NCI-H526 treated with DMSO at 0.1 percent for 48 hours (cell line): Measurements from ENCODE around the gene FOXN1.

ENCODE experiments used
- DNase-seq: peaks from one replicate; lab custom pipeline; 2025; lab: John Stamatoyannopoulos, UW

Gene FOXN1

DNA sequence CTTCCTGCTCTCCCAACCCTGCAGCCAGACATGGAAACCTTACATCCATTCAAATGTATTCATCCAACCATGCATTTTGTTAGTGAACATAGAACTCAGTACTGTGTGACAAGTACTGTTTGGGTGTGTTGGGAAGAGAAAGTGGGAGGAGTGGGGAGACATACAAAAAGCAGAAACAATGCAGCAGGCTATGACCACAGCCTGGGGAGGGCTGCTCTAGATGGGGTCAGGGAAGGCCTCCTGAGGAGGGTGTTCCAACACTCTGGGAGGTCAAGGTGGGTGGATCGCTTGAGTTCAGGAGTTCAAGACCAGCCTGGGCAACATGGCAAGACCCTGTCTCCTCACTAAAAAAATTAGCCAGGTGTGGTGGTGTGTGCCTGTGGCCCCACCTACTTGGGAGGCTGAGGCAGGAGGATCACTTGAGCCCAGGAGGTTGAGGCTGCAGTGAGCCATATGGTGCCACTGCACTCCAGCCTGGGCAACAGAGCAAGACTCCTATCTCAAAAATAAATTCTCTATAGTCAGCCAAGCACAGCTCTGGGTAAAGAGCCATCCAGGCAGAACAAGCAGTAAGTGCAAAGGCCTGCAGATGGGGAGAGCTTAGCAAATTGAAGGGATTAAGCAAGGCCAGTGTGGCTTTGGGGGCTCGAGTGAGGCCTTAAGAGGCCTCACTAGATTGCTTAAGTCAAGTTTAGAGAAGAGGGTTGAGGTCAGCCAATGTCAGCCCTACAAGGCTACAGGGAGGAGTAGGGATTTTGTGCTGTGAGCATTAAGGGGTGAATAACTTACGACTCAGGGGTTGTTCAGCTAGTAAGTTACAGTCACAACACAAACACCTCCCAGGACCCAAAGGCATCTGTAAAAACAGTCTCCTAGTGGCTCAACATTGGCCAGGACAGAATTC lies 27.2 kb upstream of the FOXN1 start:
- no peak for DNase-seq

DNA sequence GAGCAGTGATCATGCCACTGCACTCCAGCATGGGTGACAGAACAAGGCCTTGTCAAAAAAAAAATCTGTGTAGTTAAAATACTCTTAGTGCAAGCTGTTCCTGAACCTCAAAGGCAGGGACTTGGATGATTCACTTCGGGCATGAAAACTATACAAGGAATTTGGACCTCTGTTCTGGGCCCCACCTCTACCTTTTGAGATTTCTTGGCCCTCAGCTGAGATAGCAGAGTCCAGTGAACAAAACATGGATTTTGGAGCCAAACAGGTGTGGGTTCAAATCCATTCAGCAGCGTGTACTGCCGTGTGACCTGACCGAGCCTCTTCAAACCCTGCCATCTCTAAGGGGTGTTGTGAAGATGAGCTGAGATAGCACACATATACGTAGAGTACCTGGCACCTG lies 25.9 kb upstream of the FOXN1 start:
- no peak for DNase-seq

DNA sequence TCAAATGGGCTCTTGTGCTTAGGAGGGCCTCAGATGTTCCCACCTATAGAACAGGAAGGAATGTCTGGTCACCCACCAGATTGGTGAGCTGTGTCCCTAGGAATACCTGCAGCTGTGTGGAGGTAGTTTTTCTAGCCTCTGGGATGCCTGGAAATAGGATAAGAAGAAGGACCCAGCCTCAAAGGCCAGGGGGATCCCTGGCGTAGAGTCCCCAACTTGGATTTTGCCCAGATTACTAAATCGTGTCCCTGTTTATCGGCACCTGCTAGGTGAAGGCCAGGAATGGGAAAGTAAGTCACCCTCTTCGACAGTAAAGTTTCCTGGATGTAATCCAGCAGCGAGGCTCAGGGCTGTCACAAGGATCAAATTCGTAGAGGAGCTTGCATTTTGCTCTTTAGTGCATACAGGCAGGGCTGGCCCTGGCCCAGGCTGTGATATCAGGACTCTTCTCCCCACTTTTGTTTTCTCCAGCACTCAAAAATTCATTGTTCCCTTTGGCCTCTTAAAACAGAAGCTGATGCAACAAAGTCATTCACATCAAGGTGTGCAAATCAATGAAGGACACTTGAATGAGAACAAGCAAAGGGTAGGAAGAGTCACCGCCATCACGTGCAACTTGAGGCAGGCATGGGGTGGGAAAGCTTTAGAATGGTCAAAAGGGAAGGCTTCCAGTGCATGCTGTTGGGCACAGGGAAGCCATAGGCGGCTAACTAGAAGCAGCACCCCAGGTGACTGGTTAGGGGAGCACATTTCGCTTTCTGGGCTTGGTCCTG lies 25.2 kb upstream of the FOXN1 start:
- no peak for DNase-seq

DNA sequence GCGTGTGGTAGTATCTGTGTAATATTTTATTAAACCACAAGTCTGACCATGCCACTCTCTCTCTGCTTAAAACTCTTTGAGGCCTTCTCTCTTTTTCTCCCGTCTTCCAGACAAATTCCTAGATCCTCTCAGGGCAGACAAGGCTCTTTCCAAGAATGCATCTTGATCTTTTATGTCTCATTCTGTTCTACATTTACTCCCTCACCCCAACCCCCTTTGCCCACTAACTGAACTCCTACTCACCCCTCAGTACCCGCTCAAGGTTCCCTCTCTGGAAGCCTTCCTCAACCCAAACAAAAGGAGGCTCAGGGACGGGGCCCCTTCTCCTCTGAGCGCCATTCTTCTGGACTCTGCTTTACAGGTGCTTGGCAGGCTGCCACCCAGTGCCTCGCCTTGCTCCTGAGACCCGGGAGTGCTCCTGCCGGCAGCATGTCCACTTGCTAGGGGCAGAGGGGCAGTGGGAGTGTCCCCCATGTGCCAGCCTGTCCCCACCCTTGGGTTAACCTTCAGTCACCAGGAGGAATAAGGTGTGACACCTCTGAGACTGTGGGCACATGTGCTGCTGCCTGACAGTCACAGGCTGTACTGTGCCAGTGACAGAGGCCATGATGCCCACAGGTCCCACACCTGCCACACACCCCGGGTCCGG lies 23.5 kb upstream of the FOXN1 start:
- DNase-seq: no peak

DNA sequence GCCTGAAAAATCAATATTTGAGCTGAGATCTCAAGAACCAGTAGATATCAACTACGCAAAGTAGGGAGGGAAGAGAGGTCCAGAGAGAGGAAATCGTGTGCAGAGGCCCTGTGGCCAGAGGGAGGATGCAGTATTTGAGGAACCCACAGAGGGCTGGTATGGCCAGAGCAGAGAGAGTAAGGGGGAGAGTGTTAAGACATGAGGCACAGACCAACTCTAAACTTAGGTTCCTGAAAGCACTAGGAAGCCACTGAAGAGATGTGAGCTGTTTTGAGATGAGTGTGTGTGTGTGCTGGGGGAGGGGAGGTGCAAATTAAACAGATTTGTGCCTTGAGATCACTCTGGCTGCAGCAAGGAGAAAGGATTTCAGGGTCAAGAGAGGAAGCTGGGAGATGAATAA lies 21.9 kb upstream of the FOXN1 start:
- DNase-seq: no peak

DNA sequence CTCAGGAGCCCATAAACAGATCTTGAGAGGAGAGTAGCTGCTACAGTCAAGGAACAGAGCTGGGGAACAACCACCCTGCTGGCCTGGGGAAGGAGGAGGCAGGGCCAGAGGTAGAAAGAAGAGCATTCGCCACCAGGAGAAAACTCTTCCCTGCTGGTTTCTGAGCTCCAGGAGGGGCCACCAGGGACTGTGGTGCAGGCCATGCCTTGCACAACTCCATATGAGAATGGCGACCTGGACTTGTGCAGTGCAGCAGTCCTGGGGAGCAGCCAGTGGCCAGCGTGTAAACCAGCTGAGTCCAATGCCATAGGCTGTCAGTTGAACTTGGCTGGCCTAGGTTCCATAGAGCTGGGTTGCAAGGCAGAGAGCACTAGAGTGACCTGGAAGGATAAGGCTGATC lies 21.1 kb upstream of the FOXN1 start:
- no peak for DNase-seq

DNA sequence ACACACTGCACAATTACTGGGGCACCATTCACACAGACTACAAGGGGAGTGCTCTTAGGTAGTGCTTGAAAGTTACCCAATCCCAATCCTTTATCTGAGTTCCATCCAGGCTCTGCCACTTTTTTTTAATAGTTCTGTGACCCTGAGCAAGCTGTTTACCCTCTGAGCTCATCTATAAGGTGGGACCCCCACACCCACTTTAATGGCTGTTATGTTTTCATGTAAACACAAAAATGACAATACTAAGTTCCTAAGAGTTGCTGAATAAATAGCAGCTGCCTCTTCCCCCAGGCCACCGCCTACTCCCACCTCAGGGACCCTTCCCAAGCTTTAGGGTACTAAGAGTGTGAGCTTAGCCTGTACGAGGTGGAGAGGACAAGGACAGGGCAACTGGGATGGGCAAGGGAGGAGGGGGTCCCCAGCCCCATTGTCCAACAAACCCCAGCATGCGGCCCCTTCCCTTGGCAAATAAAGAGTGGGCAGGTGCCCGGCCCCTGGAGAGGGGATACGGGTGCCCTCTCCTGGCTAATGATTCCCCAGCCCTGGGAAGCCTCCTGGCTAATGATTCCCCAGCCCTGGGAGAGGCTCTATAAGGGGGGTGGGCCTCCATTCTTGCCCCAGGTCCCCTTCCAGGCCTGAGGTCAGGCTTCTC lies 18.1 kb upstream of the FOXN1 start:
- no peak for DNase-seq

DNA sequence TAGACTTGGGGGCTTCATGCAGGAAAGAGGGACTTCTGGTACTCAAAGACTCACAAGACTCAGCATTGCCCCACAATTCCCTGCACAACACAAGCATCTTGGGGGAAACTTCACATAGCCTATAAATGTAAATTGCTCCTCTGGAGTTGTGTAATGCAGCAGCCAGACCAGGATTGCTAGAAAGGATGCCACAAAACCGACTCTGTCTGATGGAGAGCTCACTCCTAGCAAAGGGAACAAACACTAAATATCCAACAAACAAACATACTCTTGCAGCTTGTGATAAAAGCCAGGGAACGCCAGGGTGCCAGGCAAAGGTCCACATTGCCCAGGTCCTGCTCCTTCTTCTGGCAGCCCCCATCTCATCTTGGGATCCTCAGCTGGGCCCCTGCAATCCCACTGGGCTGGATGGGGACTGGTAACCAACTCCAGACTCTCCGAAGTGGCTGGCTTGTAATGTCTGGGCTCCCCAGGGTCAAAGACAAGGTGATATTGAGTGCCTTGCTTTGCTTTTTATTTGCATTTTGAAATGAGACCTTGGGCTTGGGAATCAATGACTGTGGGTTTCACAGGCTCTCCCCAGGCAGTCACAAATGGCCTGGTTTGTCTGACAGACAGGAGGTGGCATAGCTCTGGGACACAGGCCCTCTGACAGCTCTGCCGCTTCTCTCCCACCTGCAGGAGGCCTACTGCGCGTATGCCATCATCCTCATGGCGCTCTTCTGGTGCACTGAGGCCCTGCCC lies 17.4 kb upstream of the FOXN1 start:
- no peak for DNase-seq

DNA sequence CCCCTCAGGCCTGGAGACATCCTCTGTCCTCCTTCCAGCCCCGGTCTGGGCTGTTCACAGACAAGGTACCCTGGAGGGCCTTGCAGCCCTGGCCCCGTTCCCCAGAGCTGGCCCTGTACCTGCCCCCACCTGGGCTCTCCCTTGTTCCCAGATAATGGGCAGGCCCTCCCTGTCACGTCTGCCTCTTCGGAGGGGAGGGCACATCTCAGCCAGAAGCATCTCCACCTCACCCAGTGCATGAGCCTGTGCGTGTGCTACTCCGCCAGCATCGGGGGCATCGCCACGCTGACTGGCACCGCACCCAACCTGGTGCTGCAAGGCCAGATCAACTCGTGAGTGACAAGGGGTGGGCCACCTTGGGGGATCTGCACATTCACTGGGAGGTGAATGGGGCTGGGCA lies 14.9 kb upstream of the FOXN1 start:
- no peak for DNase-seq

DNA sequence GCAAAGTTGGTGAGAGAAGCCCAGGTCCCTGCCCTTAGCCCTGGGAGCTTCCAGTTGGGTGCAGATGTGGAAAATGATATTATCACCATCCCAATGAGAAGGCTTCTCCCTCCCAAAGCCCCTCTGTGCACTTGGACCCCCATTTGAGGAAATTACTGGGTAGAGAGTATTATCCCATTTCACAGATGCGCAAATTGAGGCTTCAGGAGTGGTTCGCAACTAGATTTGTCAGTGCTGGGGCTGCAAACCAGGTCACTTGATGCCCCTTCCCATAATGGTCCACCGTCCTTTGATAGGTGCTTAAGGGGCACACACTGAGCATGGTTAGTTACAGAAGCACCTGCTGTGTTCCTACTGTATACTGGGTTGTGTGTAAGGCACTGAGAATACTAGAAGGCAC lies 14.3 kb upstream of the FOXN1 start:
- DNase-seq: no peak

DNA sequence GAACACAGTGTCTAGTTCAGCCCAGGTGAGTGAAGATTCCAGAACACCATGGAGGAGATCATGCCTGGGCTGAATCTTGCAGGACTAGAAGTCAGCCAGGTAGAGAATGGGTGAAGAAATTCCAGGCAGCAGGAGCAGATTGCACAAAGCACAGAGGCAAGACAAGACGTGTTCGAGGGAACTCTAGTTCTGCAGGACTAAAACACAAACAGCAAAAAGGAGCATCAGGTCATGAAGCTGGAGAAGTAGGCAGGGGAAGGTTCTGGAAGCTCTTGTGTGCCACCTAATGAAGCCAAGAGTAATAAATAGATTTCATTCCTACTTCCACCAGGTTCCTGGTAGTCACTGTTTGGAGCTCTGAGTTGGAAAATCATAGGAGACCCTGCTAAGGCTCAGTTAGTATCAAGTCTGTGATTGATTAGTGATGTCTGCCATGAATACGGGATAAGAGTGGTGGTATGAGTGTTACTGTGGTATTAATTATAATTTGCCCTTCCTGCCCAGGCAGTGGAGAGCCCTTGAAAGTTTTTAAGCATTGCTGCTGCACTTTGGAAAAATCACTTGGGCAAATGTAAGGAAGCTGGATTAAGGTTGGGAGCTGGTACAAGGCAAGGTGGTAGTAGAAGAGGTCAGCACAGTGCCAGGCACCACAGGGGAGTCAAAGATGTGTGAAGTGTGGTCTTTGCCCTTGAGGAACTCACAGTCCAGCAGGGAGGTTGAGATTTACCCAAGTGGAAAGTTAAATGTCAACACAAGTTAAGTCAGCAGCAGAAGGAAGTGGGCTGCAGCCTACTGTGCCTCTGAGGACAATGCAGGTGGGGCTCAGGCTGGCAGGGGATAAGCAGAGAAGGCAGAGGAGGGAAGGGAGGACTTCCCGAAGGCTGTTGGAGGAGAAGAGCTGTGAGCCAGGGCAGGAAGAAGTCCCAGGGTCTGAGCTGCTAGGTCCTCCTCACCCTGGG lies 13.5 kb upstream of the FOXN1 start:
- no peak for DNase-seq

DNA sequence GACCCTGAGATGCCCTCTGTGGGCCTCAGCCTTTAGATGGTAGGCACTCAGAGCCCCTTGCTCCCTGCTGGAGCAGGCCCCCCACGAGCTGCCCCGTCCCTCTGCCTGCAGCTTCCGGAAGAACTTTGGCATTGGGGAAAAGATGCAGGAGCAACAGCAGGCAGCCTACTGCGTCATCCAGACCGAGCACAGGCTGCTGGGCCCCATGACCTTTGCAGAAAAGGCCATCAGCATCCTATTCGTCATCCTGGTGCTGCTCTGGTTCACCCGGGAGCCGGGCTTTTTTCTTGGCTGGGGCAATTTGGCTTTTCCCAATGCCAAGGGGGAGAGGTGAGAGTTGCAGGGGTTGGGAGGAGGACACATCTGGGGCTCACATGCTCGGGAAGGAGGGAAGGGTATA lies 12.7 kb upstream of the FOXN1 start:
- DNase-seq: no peak

DNA sequence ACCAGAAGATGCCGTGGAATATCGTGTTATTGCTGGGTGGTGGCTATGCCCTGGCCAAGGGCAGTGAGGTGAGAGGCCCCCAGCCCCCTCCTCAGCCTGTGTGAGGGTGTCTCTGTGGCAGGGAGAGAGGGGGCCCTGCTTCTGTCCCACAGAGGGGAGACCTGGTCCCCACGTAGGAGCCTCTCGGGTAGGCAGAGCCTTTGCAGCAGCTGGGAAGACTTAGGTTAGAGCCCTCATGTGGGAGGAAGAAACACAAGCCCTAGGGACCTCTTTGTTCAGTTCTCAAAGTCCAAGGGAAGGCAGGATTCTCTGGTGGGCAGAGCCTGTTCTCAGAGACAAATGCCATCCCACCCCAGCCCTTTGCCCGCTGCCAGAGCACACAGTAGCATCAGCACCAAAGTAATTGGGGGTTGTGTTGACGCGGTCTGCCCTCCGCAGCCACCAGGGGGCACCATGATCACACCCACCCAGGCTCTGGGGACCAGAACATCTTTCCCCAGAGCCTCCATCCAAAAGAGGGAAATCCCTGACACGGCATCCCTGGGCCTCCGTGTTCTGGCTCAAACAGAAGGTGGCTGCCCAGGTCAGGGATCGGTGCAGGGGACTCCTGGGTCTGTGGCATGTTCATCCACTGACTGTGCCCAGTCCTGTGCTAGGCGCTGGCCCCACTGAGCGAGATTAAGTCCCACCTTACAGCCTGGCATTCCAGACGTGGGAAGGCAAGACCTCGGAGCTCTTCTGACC lies 11.5 kb upstream of the FOXN1 start:
- DNase-seq: peak; percentile 64

DNA sequence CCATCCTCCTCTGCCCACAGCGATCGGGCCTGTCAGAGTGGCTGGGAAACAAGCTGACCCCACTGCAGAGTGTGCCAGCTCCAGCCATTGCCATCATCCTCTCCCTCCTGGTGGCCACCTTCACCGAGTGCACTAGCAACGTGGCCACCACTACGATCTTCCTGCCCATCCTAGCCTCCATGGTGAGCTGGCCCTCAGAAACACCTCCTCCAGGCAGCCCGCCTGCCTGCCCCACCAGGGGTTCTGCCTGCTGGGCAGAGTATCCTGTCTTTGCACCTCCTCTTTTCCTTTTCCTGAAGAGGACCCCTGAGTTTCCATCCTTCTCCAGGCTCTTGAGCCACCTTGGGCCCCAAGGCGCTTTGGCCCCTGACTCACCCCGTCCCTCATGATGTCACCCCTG lies 10.5 kb upstream of the FOXN1 start:
- DNase-seq: no peak

DNA sequence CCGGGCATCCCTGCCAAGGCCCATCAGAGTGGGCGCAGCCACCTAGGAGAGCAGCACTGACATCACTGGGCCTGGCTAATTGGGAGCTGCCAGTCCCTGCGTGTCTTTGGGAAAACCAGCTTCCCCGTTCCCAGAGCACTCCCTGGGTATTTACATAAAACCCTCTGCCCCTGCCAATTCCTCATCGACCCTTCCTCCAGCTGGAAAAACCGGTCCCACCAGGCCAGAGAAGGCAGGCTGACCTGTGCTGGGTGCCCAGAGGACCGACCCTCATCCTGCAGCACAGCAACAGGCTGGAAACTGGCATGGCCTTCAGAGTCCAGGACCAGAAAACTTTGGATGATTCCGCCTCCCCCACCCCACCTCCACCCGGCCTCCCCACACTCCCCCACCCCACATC lies 8.2 kb upstream of the FOXN1 start:
- peak; percentile 81 for DNase-seq

DNA sequence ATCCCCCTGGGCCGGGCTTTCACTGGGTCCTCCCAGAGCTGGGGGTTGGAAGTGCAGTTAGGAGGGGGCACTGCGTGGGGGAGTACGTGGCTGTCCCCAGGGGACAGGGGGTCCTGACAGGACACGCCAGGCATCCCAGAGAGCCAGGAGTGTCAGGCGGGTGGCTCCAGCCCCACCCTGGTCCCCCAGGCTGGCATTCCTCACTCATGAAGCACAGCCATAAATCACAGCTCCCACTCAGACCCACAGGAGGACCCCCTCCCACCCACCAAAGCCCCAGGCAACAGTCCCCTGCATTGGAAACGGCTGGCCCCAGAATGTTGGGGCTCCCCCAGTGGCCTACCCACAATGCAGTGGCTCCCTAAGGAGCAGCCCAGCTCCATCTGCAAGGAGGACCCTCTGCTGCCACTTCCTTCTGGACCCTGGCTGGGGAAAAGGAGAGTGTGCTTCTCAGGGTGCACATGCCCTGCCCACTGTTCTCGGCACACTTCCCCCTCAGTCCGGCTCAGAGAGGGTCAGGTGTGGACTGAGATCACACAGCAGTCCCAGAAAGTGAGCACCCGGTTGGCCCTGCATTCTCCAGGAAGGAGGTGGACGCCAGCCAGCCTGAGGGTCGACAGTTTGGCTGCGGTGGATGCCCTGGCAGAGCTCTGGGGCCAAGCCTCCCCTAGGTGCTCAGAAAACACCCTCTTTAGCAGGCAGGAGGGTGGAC lies 7.3 kb upstream of the FOXN1 start:
- DNase-seq: no peak

DNA sequence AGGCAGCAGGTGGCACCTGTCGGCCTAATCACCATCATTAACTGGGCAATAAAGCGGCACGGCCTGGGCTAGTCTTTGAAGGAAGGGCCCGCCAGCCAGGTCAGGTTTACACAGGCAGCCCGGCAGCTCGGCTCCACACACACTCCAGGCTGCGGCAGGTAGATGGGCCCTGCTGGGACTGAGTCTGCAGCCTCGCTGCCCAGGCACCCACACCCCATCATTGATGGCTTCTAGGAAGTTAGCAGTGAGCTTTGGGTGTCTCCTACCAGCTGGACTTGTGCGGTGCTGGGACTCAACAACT lies 6.8 kb upstream of the FOXN1 start:
- no peak for DNase-seq

DNA sequence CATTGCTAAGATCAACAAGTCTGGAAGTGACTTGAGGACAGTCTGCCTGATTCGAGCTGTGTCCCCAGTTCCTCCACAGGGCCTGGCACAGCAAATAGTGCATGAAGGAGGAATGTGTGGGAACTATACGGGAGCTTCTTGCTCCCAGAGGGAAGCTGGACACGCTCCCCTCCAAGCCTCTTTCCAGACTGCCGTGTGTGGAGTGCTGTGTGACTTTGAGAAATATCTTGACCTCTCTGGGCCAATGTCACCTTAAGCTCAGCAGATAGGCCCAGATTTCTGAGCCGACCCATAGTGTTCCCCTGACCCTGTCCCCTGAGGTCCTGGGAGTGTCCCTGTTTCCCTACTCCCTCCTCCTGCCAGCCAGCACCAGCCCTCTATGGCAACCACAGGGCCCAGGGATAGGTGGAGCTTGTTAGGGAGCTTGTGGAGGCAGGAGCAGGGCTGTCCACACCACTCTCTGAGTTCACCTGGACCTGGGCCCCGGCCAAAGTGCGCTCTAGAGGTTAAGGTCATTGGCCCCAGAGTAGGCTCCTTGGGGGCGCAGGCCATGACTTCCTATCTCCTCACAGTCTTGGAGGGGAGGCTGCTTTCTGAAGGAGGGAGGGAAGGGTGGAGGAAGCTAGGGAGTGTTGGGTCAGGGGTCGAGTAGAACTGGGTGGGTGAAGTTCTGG lies 6.3 kb upstream of the FOXN1 start:
- DNase-seq: no peak
